Measurements from ENCODE around the gene DCST1.

DNA sequence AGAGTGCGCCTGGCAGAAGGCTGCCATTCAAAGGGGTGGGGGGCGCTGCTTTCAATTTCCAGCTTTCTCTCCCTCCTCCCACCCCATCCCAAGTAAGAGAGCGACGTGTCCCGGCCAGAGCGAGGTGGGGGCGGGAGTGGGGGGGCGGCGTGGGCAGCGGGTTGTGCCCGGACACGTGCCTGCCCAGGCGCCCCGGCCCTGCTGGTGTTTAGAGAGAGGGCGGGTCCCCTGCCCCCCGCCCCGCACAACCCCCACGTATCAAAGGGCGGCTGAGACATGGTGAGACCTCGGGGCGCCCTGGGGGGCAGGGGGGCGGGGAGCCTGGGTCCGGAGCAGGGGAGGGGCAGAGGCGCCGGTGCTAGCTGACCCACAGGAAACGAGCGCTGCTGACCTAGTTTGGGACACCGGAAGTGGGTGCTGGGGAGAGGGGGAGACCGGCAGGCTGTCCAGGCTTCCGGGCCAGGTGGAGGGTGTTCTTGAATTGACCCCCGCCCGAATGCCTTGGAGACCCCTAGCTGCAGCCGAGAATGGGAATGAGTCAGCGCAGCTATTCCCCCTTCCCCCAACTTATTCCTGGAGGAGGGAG, 29.8 kb upstream of the DCST1 start:
- TF ChIP-seq POLR2AphosphoS5 (IDR thresholded peaks at IDR 0.05; ENCODE audit: low read depth) (peak; percentile 54; the same call in 1 of the 2 replicates), GABPA (IDR thresholded peaks at IDR 0.05; ENCODE audit: low read depth) (peak; percentile 28; the same call in 1 of the 2 replicates)
- TF ChIP-seq, protein P1, sequence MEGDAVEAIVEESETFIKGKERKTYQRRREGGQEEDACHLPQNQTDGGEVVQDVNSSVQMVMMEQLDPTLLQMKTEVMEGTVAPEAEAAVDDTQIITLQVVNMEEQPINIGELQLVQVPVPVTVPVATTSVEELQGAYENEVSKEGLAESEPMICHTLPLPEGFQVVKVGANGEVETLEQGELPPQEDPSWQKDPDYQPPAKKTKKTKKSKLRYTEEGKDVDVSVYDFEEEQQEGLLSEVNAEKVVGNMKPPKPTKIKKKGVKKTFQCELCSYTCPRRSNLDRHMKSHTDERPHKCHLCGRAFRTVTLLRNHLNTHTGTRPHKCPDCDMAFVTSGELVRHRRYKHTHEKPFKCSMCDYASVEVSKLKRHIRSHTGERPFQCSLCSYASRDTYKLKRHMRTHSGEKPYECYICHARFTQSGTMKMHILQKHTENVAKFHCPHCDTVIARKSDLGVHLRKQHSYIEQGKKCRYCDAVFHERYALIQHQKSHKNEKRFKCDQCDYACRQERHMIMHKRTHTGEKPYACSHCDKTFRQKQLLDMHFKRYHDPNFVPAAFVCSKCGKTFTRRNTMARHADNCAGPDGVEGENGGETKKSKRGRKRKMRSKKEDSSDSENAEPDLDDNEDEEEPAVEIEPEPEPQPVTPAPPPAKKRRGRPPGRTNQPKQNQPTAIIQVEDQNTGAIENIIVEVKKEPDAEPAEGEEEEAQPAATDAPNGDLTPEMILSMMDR (IDR thresholded peaks at IDR 0.05; ENCODE audit: insufficient read depth, low read length), result no peak
